Measurements from ENCODE around the gene VPS37C. TPM values are rescaled to one million over a fixed set of nuclear protein-coding genes. Genes with fewer than 3 reads are reported as not detected.

The VPS37C gene
- total RNA-seq, 4 donors from 2014 or later: 12.6 to 23.5 (median 18.0) TPM

- TF ChIP-seq, protein P1, sequence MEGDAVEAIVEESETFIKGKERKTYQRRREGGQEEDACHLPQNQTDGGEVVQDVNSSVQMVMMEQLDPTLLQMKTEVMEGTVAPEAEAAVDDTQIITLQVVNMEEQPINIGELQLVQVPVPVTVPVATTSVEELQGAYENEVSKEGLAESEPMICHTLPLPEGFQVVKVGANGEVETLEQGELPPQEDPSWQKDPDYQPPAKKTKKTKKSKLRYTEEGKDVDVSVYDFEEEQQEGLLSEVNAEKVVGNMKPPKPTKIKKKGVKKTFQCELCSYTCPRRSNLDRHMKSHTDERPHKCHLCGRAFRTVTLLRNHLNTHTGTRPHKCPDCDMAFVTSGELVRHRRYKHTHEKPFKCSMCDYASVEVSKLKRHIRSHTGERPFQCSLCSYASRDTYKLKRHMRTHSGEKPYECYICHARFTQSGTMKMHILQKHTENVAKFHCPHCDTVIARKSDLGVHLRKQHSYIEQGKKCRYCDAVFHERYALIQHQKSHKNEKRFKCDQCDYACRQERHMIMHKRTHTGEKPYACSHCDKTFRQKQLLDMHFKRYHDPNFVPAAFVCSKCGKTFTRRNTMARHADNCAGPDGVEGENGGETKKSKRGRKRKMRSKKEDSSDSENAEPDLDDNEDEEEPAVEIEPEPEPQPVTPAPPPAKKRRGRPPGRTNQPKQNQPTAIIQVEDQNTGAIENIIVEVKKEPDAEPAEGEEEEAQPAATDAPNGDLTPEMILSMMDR (IDR thresholded peaks at IDR 0.05): no peak
- TF ChIP-seq POLR2A (IDR thresholded peaks at IDR 0.05): no peak
- DNase-seq: no peak
- H3K9me3 ChIP-seq: no peaks in the 10 kb centered on the region
- intact Hi-C loops (cut with DNase I): no loop called here
- peak overlapping the region in 2 of 4 donors; percentile 1 to 44 for H3K27ac ChIP-seq
- H3K4me3 ChIP-seq: no peak overlapping the region
- no peaks in the 10 kb centered on the region for H3K36me3 ChIP-seq
- WGBS, 2 donors: 48 to 71% methylated on average over 3 to 5 of the region's 14 CpGs
- peaks cover 0 to 8% (median 0%) of the 10 kb centered on the region in 3 donors for H3K4me1 ChIP-seq
- H3K27me3 ChIP-seq: peaks cover 0 to 15% (median 0%) of the 10 kb centered on the region in 4 donors
Observed at GRCh38 chr11:61082931-61083531, 78.2 kb downstream of the VPS37C start.

DNA sequence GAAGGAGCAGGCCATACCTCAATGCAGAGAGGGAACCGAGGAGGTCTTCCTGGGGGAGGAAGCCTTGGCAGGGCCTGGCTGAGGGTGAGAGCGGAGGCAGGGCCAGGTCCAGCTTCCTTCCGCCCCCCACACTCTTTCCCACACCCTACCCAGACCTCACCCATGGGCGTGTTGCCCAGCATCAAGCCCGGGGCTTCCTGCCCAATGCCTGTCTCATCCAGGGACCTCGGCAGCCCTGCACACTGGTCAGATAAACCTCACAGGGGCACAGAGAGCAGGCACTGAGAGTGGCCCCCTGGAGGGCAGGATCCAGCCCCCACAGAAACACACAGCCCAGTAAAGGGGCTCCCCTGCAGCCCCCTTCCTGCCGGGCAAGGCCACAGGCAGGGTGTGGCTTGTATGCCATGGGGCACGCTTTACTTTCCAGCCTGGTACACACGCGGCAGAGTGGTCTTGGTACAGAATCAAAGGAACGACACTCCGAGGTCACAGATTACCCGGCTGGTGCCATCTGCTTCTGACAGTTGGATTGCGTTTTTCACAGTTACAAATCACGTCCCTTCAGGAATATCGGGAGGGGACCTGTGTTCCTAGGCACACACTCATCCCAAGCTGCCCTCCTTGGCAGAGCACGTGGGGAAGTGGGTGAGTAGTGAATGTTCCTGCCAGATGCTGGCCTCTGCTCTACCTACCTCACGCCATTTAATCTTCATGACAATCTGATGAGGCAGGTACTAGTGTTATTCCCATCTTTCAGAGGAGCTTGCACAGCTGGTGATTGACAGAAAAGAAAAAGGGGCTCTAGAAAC is 79.0 kb downstream of the VPS37C start:
- 29 to 62% methylated on average over 5 of the region's 18 CpGs for WGBS, 2 donors
- intact Hi-C loops (cut with DNase I): no loop called here
- H3K36me3 ChIP-seq: no peaks in the 10 kb centered on the region
- DNase-seq: no peak
- no peaks in the 10 kb centered on the region for H3K9me3 ChIP-seq
- TF ChIP-seq, protein P1 (IDR thresholded peaks at IDR 0.05): no peak
- no peak for TF ChIP-seq POLR2A (IDR thresholded peaks at IDR 0.05)
- no peak overlapping the region for H3K4me3 ChIP-seq
- H3K27ac ChIP-seq: peak overlapping the region in 2 of 4 donors; percentile 21 to 44
- H3K27me3 ChIP-seq: peaks cover 0 to 15% (median 0%) of the 10 kb centered on the region in 4 donors
- peaks cover 0 to 8% (median 0%) of the 10 kb centered on the region in 3 donors for H3K4me1 ChIP-seq

DNA sequence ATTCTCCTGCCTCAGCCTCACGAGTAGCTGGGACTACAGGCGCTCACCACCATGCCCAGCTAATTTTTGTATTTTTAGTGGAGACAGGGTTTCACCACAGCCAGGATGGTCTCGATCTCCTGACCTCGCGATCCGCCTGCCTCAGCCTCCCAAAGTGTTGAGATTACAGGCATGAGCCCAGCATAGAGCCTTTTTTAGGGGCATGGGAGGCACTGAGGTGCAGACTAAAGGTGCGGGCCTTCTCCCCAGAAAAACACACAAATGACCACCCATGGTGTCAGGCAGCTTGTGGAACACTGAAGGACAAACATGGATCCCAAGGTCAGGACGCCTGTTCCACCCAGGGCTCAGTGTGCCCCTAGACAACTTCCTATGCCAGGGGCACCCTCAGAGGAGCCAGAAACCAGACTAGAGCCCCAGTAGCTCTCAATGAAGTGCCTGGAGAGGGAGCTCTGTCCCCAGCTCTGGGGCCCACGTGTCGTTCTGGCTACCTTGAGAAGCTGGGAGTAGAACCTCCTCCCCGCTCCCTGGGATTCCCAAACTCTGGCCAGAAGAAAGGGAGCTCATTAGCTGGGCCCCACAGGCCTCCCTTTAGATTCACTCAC is 80.1 kb downstream of the VPS37C start:
- H3K9me3 ChIP-seq: no peaks in the 10 kb centered on the region
- intact Hi-C loops (cut with DNase I): no loop called here
- DNase-seq: no peak
- H3K4me3 ChIP-seq: no peak overlapping the region
- TF ChIP-seq POLR2A (IDR thresholded peaks at IDR 0.05): no peak
- TF ChIP-seq, protein P1 (IDR thresholded peaks at IDR 0.05): no peak
- H3K27ac ChIP-seq: peak overlapping the region in 1 of 4 donors; percentile 9
- no peaks in the 10 kb centered on the region for H3K36me3 ChIP-seq
- peaks cover 0 to 9% (median 0%) of the 10 kb centered on the region in 3 donors for H3K4me1 ChIP-seq
- peaks cover 0 to 15% (median 0%) of the 10 kb centered on the region in 4 donors for H3K27me3 ChIP-seq
- WGBS, 2 donors: 89 to 94% methylated on average over 6 to 7 of the region's 11 CpGs

GRCh38 chr11:61080526-61080925 is 80.7 kb downstream of the VPS37C start:
- no peak for DNase-seq
- 71 to 75% methylated on average over 7 to 8 of the region's 8 CpGs for WGBS, 2 donors
- TF ChIP-seq POLR2A (IDR thresholded peaks at IDR 0.05): no peak
- TF ChIP-seq, protein P1 (IDR thresholded peaks at IDR 0.05): no peak

More at GRCh38 chr11:61080526-61080925, 80.7 kb downstream of the VPS37C start:
- H3K27me3 ChIP-seq: peaks cover 0 to 15% (median 0%) of the 10 kb centered on the region in 4 donors
- H3K27ac ChIP-seq: no peak overlapping the region
- no peak overlapping the region for H3K4me3 ChIP-seq
- no peaks in the 10 kb centered on the region for H3K9me3 ChIP-seq
- no peaks in the 10 kb centered on the region for H3K36me3 ChIP-seq
- intact Hi-C loops (cut with DNase I): no loop called here
- H3K4me1 ChIP-seq: peaks cover 0 to 15% (median 0%) of the 10 kb centered on the region in 3 donors

Other genes starting within 250 kb of the VPS37C start
- gene TMEM109, start 247.3 kb downstream of the VPS37C start, total RNA-seq: 100 to 1,000 TPM in 1 of 4 donors, 10 to 100 TPM in 3; 66.7 to 115 (median 89.0) TPM
- gene TMEM132A, start 237.0 kb downstream of the VPS37C start, total RNA-seq: 10 to 100 TPM; 11.8 to 52.7 (median 17.8) TPM
- 10 to 100 TPM in 2 of 4 donors, 1 to 10 TPM in 2; 4.0 to 11.5 (median 7.9) TPM for gene SLC15A3, start 209.2 kb downstream of the VPS37C start, total RNA-seq
- gene CD6, start 189.7 kb downstream of the VPS37C start, total RNA-seq: 1 to 10 TPM in 3 of 4 donors, under 1 TPM in 1; 0.79 to 4.4 (median 1.4) TPM
- gene CD5, start 58.9 kb downstream of the VPS37C start, total RNA-seq: 1 to 10 TPM in 3 of 4 donors, under 1 TPM in 1; 0.75 to 5.8 (median 2.2) TPM
- not detected for gene PGA3, start 42.1 kb upstream of the VPS37C start, total RNA-seq
- 1 to 10 TPM in 1 of 4 donors, not detected in 3; 1.3 TPM for gene PGA4, start 60.9 kb upstream of the VPS37C start, total RNA-seq
- gene PGA5, start 79.7 kb upstream of the VPS37C start, total RNA-seq: under 1 TPM in 2 of 4 donors, not detected in 2; 0.19 to 0.22 TPM
- 1 to 10 TPM in 1 of 4 donors, under 1 TPM in 3; 0.09 to 1.5 (median 0.30) TPM for gene VWCE, start 133.9 kb upstream of the VPS37C start, total RNA-seq
- 100 to 1,000 TPM in 3 of 4 donors, 10 to 100 TPM in 1; 98.9 to 146 (median 127) TPM for gene DDB1, start 171.7 kb upstream of the VPS37C start, total RNA-seq
- gene TKFC, start 171.8 kb upstream of the VPS37C start, total RNA-seq: 10 to 100 TPM; 19.8 to 29.2 (median 26.4) TPM
- gene CYB561A3, start 200.5 kb upstream of the VPS37C start, total RNA-seq: 10 to 100 TPM; 23.9 to 44.3 (median 27.9) TPM
- 10 to 100 TPM; 14.6 to 28.1 (median 20.7) TPM for gene TMEM138, start 200.9 kb upstream of the VPS37C start, total RNA-seq
- gene TMEM216, start 231.2 kb upstream of the VPS37C start, total RNA-seq: 10 to 100 TPM in 2 of 4 donors, 1 to 10 TPM in 2; 4.4 to 22.7 (median 11.6) TPM

All from esophagus squamous epithelium (tissue), 5 donors.